Measurements from ENCODE around the gene RPL14. TPM values are rescaled to one million over a fixed set of nuclear protein-coding genes. Genes with fewer than 3 reads are reported as not detected.

The RPL14 gene
- total RNA-seq, 2 experiments from 2014 or later, result 3,546 to 3,721 TPM

DNA sequence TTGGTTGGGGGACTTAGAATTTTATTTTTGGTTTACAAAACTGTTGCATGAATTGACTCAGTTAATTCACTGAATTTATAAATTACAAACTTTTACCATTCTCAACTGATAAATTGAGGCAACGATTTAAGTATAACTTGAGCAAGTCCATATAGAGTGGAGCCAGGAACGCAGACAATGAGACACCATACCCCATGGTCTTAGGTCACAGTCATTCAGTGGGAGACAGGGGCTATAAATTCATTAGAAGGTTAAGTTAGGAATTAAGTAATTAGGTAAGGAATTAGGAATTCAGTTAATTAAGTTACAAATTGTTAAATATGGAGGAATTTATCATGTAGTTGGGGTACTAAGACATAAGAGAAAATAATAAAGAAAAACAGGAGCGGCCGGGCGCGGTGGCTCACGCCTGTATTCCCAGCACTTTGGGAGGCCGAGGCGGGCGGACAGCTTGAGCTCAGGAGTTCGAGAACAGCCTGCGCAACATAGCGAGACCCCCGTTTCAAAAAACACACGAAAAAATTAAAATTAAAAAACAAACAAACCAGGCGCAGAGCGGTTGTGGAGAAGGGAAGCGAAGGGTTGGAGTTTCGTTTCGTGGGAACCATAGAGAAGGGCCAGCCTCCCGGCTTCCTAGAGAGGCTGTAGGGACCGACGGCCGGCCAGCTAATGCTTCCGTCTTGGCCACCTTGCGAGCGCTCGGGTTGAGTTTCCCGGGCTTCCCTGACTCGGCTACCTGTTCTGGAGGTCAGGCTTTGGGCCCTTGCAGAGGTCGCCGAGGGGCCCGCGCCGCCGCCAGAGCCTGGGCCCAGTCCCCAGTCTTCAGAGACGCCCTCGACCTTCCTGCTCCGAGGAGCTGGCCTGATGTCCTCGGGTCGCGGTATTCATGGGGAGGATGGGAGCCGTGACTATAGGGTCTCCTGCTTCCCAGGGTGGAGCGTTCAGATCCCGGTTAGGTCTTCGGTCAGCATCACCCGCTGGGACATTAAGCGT is 19.6 kb downstream of the RPL14 start, which contains the start of gene ZNF619:
TSS of gene ZNF619 (plus strand) at position 645 of the 993 bp plus-strand sequence. CDS start 858 bp downstream, outside the sequence.
- Mint-ChIP-seq H3K4me1 (ENCODE audit: low read depth) (peaks cover 24% of the 10 kb centered on the region), H3K27ac (peak within 1 kb of the TSS; percentile 64), H3K27me3 (no peaks in the 10 kb centered on the region), H3K9me3 (no peaks in the 10 kb centered on the region), H3K36me3 (ENCODE audit: low read depth) (peaks cover 46% of the 10 kb centered on the region), H3K4me3 (peak within 1 kb of the TSS; percentile 87)
- H3K9me3 ChIP-seq (ENCODE audit: control insufficient read depth in 1 of 2, insufficient read depth in 1 of 2, low read length in 2 of 2), result no peaks in the 10 kb centered on the region
- peaks cover 17% of the 10 kb centered on the region for H3K4me1 ChIP-seq (ENCODE audit: insufficient read depth, low read length)
- peaks cover 21% of the 10 kb centered on the region for H3K36me3 ChIP-seq (ENCODE audit: insufficient read depth, low read length)
- intact Hi-C loops (cut with DNase I, micrococcal nuclease), result loop anchor here (1.0 to 5.0 kb wide), 4 partner anchors 16 to 169 kb away; partner anchors contain the start of genes EIF1B (in 1 of the 2) and ZNF621 (in 1 of the 2)
- H3K27ac ChIP-seq (ENCODE audit: low read depth in 1 of 2, low read length in 2 of 2), result peak within 1 kb of the TSS in 1 of 2 donors; percentile 61
- TF ChIP-seq, protein P1, sequence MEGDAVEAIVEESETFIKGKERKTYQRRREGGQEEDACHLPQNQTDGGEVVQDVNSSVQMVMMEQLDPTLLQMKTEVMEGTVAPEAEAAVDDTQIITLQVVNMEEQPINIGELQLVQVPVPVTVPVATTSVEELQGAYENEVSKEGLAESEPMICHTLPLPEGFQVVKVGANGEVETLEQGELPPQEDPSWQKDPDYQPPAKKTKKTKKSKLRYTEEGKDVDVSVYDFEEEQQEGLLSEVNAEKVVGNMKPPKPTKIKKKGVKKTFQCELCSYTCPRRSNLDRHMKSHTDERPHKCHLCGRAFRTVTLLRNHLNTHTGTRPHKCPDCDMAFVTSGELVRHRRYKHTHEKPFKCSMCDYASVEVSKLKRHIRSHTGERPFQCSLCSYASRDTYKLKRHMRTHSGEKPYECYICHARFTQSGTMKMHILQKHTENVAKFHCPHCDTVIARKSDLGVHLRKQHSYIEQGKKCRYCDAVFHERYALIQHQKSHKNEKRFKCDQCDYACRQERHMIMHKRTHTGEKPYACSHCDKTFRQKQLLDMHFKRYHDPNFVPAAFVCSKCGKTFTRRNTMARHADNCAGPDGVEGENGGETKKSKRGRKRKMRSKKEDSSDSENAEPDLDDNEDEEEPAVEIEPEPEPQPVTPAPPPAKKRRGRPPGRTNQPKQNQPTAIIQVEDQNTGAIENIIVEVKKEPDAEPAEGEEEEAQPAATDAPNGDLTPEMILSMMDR (IDR thresholded peaks at IDR 0.05), result no peak
- DNase-seq (peak in 13 of 14 experiments; percentile 22 to 80 (median 46)), ATAC-seq (ENCODE audit: poor library complexity) (peak; percentile 80)
- H3K27me3 ChIP-seq (ENCODE audit: control insufficient read depth in 1 of 2, insufficient read depth in 2 of 2, low read length in 2 of 2), result no peaks in the 10 kb centered on the region
- POLR2A ChIA-PET, result interaction anchor here (0.6 to 2.2 kb wide), 7 partner anchors 12 to 47 kb away, joined by 3 to 17 read pairs (median 9); partner anchors contain the start of genes RPL14 and ZNF620
- H3K4me3 ChIP-seq (ENCODE audit: low read length), result peak within 1 kb of the TSS; percentile 80
- CTCF ChIA-PET, result interaction anchor here (1.2 kb wide), 1 partner anchor 29 kb away, joined by 3 read pairs; the partner anchor contains the start of gene ZNF620

DNA sequence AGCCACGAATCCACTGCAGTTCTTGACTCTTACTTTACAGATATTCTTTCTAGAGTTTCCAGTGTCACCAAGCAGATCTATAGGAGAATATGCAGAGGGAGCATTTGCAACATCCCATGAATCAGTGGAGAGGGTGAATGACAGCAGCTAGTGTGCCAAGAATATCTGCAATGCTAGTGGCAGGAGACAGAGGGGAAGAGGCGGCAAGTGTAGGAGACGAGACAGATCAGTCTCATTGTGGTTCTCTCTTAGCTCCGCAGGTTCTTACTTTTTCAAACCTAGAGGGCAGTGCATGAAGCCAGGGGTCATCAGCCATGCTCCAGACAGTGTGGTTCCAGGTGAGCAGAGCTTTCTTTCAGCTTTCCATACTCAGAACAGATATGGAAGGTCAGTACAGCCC is 20.5 kb downstream of the RPL14 start:
- H3K27ac Mint-ChIP-seq, result peak overlapping the region; percentile 64
- Histone ChIP-seq H3K9me3 (ENCODE audit: control insufficient read depth in 1 of 2, insufficient read depth in 1 of 2, low read length in 2 of 2) (no peaks in the 10 kb centered on the region), H3K36me3 (ENCODE audit: insufficient read depth, low read length) (peaks cover 28% of the 10 kb centered on the region), H3K4me3 (ENCODE audit: low read length) (peak overlapping the region; percentile 80), H3K4me1 (ENCODE audit: insufficient read depth, low read length) (peaks cover 25% of the 10 kb centered on the region), H3K27ac (ENCODE audit: low read depth in 1 of 2, low read length in 2 of 2) (no peak overlapping the region), H3K27me3 (ENCODE audit: control insufficient read depth in 1 of 2, insufficient read depth in 2 of 2, low read length in 2 of 2) (no peaks in the 10 kb centered on the region)
- DNase-seq (no peak), ATAC-seq (ENCODE audit: poor library complexity) (no peak)
- TF ChIP-seq, protein P1 (IDR thresholded peaks at IDR 0.05), result no peak
- peaks cover 31% of the 10 kb centered on the region for H3K4me1 Mint-ChIP-seq (ENCODE audit: low read depth)
- POLR2A ChIA-PET, result interaction anchor here (1.3 to 2.2 kb wide), 6 partner anchors 13 to 46 kb away, joined by 6 to 17 read pairs (median 12); partner anchors contain the start of genes RPL14 and ZNF620
- CTCF ChIA-PET, result no interaction called here
- intact Hi-C loops (cut with DNase I, micrococcal nuclease), result loop anchor here (1.0 to 5.0 kb wide), 4 partner anchors 17 to 170 kb away; partner anchors contain the start of genes EIF1B (in 1 of the 2) and ZNF621 (in 1 of the 2)
- H3K9me3 Mint-ChIP-seq, result no peaks in the 10 kb centered on the region
- peak overlapping the region; percentile 87 for H3K4me3 Mint-ChIP-seq
- H3K36me3 Mint-ChIP-seq (ENCODE audit: low read depth), result peaks cover 54% of the 10 kb centered on the region
- H3K27me3 Mint-ChIP-seq, result no peaks in the 10 kb centered on the region

DNA sequence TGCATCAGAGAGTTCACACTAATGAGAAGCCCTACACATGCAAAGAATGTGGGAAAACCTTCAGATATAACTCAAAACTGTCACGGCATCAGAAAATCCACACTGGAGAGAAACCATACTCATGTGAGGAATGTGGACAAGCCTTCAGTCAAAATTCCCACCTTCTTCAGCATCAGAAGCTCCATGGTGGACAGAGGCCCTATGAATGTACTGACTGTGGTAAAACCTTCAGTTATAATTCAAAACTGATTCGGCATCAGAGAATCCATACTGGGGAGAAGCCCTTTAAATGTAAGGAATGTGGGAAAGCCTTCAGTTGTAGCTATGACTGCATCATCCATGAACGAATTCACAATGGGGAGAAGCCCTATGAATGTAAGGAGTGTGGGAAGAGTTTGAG is 30.0 kb downstream of the RPL14 start:
- Histone ChIP-seq H3K4me1 (ENCODE audit: insufficient read depth, low read length) (peaks cover 14% of the 10 kb centered on the region), H3K27me3 (ENCODE audit: control insufficient read depth in 1 of 2, insufficient read depth in 2 of 2, low read length in 2 of 2) (no peaks in the 10 kb centered on the region), H3K27ac (ENCODE audit: low read depth in 1 of 2, low read length in 2 of 2) (no peak overlapping the region), H3K4me3 (ENCODE audit: low read length) (no peak overlapping the region), H3K36me3 (ENCODE audit: insufficient read depth, low read length) (peaks cover 36% of the 10 kb centered on the region), H3K9me3 (ENCODE audit: control insufficient read depth in 1 of 2, insufficient read depth in 1 of 2, low read length in 2 of 2) (peaks cover 3 to 22% of the 10 kb centered on the region in 2 experiments)
- H3K4me3 Mint-ChIP-seq, result no peak overlapping the region
- ChIA-PET POLR2A (no interaction called here), CTCF (no interaction called here)
- TF ChIP-seq, protein P1 (IDR thresholded peaks at IDR 0.05), result no peak
- H3K27ac Mint-ChIP-seq, result no peak overlapping the region
- DNase-seq (no peak), ATAC-seq (ENCODE audit: poor library complexity) (no peak)
- peaks cover 14% of the 10 kb centered on the region for H3K9me3 Mint-ChIP-seq
- intact Hi-C loops (cut with DNase I, micrococcal nuclease), result no loop called here
- no peaks in the 10 kb centered on the region for H3K27me3 Mint-ChIP-seq
- peaks cover 11% of the 10 kb centered on the region for H3K4me1 Mint-ChIP-seq (ENCODE audit: low read depth)
- H3K36me3 Mint-ChIP-seq (ENCODE audit: low read depth), result peaks cover 68% of the 10 kb centered on the region

Data from CD4-positive, alpha-beta T cell (primary cell).